IMR-90 (cell line): ENCODE data around the gene KATNA1.

Experiments used
- BHLHE40 ChIP-seq: fragments of 150-350 bp; IDR thresholded peaks from 2 replicates; pipeline ENCODE4 v1.6.1; 2016; ENCODE audit warnings: mild to moderate bottlenecking, low read depth, low read length
- POLR2A ChIP-seq: IDR thresholded peaks from 2 replicates; pipeline ENCODE4 v1.6.1; 2012; ENCODE audit warnings: mild to moderate bottlenecking, low read depth, low read length

DNA sequence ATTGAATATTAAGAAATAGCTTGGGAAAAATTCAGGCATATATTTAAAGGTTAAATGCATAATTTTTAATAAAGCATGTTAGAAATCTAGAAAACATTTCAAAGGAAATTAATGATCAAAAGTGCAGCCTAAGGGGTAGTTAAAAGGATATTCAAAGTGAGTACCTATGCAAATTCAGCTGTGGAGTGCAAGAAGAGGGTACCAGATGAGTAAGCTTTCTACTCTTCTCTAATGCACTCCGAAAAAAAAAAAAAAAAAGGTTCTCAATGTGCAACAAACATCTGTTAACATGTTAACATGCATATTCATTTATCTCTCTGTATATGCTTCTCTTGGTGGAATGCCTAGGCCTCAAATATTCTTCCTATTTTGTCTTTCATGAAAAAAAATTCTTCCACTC lies 32.0 kb upstream of the KATNA1 start:
- no peak for TF ChIP-seq POLR2A
- TF ChIP-seq BHLHE40, result no peak
